GM12878 (cell line): ENCODE data around the gene PMEL. TPM values are rescaled to one million over a fixed set of nuclear protein-coding genes. Genes with fewer than 3 reads are reported as not detected.

Experiments
- ATAC-seq: fragments of 200-7000 bp; cut with Tn5 transposase; 3 replicates; pipeline ENCODE4 v1.9.1; 2020; ENCODE audit warnings: mild to moderate bottlenecking, moderate library complexity
- BruUV-seq: library from RNA; stranded (reverse); fragments of 400-500 nt; replicated peaks from 2 replicates; lab custom pipeline; 2021; lab: Mats Ljungman, UMichigan
- CTCF ChIA-PET: fragments of 300-600 bp; sonication (Branson Sonifier 250); formaldehyde crosslinking; extraction: SDS; loops from one replicate; lab custom pipeline; 2021; ENCODE audit warnings: inconsistent platforms; lab: Yijun Ruan, JAX
- POLR2A ChIA-PET: fragments of 350-600 bp; formaldehyde crosslinking; extraction: SDS; loops from one replicate; lab custom pipeline; 2021; ENCODE audit warnings: inconsistent platforms; lab: Charles Lee
- RAD21 ChIA-PET: fragments of 300-600 bp; sonication (Branson Sonifier 250); formaldehyde crosslinking; loops from one replicate; lab custom pipeline; 2023; ENCODE audit warnings: antibody characterized with exemption; ENCODE audit not compliant: unreplicated experiment; lab: Charles Lee
- SMC1A ChIA-PET: fragments of 300-600 bp; sonication (Branson Sonifier 250); formaldehyde crosslinking; loops from one replicate; lab custom pipeline; 2023; ENCODE audit not compliant: unreplicated experiment, uncharacterized antibody; lab: Charles Lee
- DNase-seq: peaks from one replicate; pipeline ENCODE4 v3.0.0-alpha.2; 2011; ENCODE audit warnings: low read depth, low spot score
- FAIRE-seq: peaks from 3 replicates; lab custom pipeline; 2011; peaks lifted over from hg19 to GRCh38; lab: Jason Lieb, UNC
- H2AFZ ChIP-seq: 2 replicates; pipeline ENCODE4 v1.6.0; 2011; ENCODE audit warnings: low read depth, low read length, control low read depth; ENCODE audit not compliant: control insufficient read depth
- H3K27ac ChIP-seq: 2 replicates; pipeline ENCODE4 v1.5.1; 2011; ENCODE audit warnings: control low read depth; ENCODE audit not compliant: control insufficient read depth, insufficient read depth
- H3K27me3 ChIP-seq, 2 experiments: replicated peaks in 1 of 2; 2 replicates each; pipeline versions ENCODE4 v1.6.0 to v1.6.1; 2011; ENCODE audit warnings: low read length in 1 of 2; ENCODE audit not compliant: control insufficient read depth in 2 of 2, insufficient read depth in 2 of 2
- H3K36me3 ChIP-seq, 2 experiments: 2 replicates each; pipeline ENCODE4 v1.5.1; 2011; ENCODE audit warnings: low read length in 1 of 2; ENCODE audit not compliant: control insufficient read depth in 2 of 2, insufficient read depth in 2 of 2
- H3K4me1 ChIP-seq: 2 replicates; pipeline ENCODE4 v1.6.1; 2011; ENCODE audit warnings: mild to moderate bottlenecking, low read length, moderate library complexity, mixed read lengths; ENCODE audit not compliant: control insufficient read depth, insufficient read depth
- H3K4me2 ChIP-seq: 2 replicates; pipeline ENCODE4 v1.6.0; 2011; ENCODE audit warnings: control low read depth; ENCODE audit not compliant: control insufficient read depth, insufficient read depth
- H3K4me3 ChIP-seq: fragments of 200-600 bp; sonication (generic); 2 replicates; pipeline ENCODE4 v1.5.1; 2016
- H3K79me2 ChIP-seq: 2 replicates; pipeline ENCODE4 v1.6.0; 2011; ENCODE audit warnings: low read length; ENCODE audit not compliant: control insufficient read depth, insufficient read depth
- H3K9ac ChIP-seq: 2 replicates; pipeline ENCODE4 v1.8.0; 2011; ENCODE audit warnings: low read length, control low read depth, mixed read lengths; ENCODE audit not compliant: control insufficient read depth, insufficient read depth
- H3K9me3 ChIP-seq: replicated peaks from 3 replicates; pipeline ENCODE4 v1.5.1; 2011; ENCODE audit warnings: mild to moderate bottlenecking, low read length; ENCODE audit not compliant: control insufficient read depth, insufficient read depth
- H4K20me1 ChIP-seq: 2 replicates; pipeline ENCODE4 v1.6.0; 2011; ENCODE audit not compliant: control insufficient read depth, insufficient read depth
- BCL11A ChIP-seq: IDR thresholded peaks from 2 replicates; pipeline ENCODE4 v1.6.1; 2011; ENCODE audit warnings: low read depth, low read length
- CHD1 ChIP-seq: IDR thresholded peaks from 2 replicates; pipeline ENCODE4 v1.6.1; 2012; ENCODE audit warnings: low read depth, low read length, improper control_type of control experiment
- JUND ChIP-seq: IDR thresholded peaks from 2 replicates; pipeline ENCODE4 v1.6.1; 2012; ENCODE audit warnings: low read depth, mild to moderate bottlenecking, low read length, improper control_type of control experiment, moderate library complexity
- PAX5 ChIP-seq: IDR thresholded peaks from 2 replicates; pipeline ENCODE4 v1.6.1; 2011; ENCODE audit warnings: low read depth, low read length, borderline replicate concordance
- SUPT20H ChIP-seq: IDR thresholded peaks from 2 replicates; pipeline ENCODE4 v1.6.1; 2011; ENCODE audit warnings: low read depth, mild to moderate bottlenecking, low read length, moderate library complexity, borderline replicate concordance; ENCODE audit not compliant: control insufficient read depth
- WGBS: methylation state at CpG from one replicate; pipeline ENCODE4 v1.1.6; 2016; ENCODE audit warnings: low lambda C conversion rate; ENCODE audit not compliant: insufficient replicate concordance, insufficient coverage; ENCODE audit errors: missing lambda C conversion rate; 5-methylcytosine and 5-hydroxymethylcytosine counted together
- in situ Hi-C: fragments of 300-500 bp; cut with MboI; formaldehyde crosslinking; loops from 9 replicates; pipeline ENCODE4 v1.14.3; 2018; ENCODE audit warnings: mixed read lengths
- intact Hi-C: fragments of 100-400 bp; cut with micrococcal nuclease; formaldehyde crosslinking; loops from one replicate; pipeline ENCODE4 v1.14.2; 2022; ENCODE audit not compliant: unreplicated experiment
- polyA plus RNA-seq, 11 experiments: library from polyadenylated mRNA; depleted of rRNA in 4 of 11; unstranded in 6 of 11; stranded (reverse) in 5 of 11; fragments of >200 nt; fragmentation: Nextera tagmentation in 4 of 11; fragmentation: Illumina TruSeq in 1 of 11; extraction: Ambion mirVana in 4 of 11; extraction: Trizol in 1 of 11; gene quantifications; 1 replicate in 1 of 11; 2 replicates in 10 of 11; pipeline versions ENCODE4 v1.2.1 to v1.2.3, GENCODE V29; 2011 to 2016; ENCODE audit warnings: inconsistent platforms in 2 of 11, missing spikeins in 2 of 11, low read depth in 1 of 11
- total RNA-seq, 4 experiments: library from RNA; depleted of rRNA in 3 of 4; stranded (reverse); fragments of >200 nt in 3 of 4; fragmentation: Illumina TruSeq in 1 of 4; extraction: Trizol in 1 of 4; gene quantifications; 2 replicates each; pipeline versions ENCODE4 v1.2.1 to v1.2.3, GENCODE V29; 2013 to 2021
- TF ChIP-seq, protein P1 (sequence below): fragments of 450-650 bp; IDR thresholded peaks from 2 replicates; pipeline ENCODE4 v1.6.1; 2017; ENCODE audit warnings: mild to moderate bottlenecking
- TF ChIP-seq, protein P2 (sequence below): IDR thresholded peaks from 2 replicates; pipeline ENCODE4 v1.6.1; 2011; ENCODE audit warnings: low read depth, low read length, improper control_type of control experiment, borderline replicate concordance
- TF ChIP-seq, protein P3 (sequence below): fragments of 450-650 bp; formaldehyde crosslinking; IDR thresholded peaks from 2 replicates; pipeline ENCODE4 v1.4.0; 2022; ENCODE audit warnings: mild to moderate bottlenecking, moderate library complexity
- TF ChIP-seq, protein P4 (sequence below): fragments of 450-650 bp; conservative IDR thresholded peaks from 2 replicates; pipeline ENCODE4 v1.6.1; 2017; ENCODE audit warnings: mild to moderate bottlenecking, moderate library complexity

PMEL gene
- total and polyA plus RNA-seq, 10 of the 15 experiments (the other 5 are each of a cell fraction or from before 2014, with no cell fraction given), result 0.32 to 1.6 (median 0.56) TPM

DNA sequence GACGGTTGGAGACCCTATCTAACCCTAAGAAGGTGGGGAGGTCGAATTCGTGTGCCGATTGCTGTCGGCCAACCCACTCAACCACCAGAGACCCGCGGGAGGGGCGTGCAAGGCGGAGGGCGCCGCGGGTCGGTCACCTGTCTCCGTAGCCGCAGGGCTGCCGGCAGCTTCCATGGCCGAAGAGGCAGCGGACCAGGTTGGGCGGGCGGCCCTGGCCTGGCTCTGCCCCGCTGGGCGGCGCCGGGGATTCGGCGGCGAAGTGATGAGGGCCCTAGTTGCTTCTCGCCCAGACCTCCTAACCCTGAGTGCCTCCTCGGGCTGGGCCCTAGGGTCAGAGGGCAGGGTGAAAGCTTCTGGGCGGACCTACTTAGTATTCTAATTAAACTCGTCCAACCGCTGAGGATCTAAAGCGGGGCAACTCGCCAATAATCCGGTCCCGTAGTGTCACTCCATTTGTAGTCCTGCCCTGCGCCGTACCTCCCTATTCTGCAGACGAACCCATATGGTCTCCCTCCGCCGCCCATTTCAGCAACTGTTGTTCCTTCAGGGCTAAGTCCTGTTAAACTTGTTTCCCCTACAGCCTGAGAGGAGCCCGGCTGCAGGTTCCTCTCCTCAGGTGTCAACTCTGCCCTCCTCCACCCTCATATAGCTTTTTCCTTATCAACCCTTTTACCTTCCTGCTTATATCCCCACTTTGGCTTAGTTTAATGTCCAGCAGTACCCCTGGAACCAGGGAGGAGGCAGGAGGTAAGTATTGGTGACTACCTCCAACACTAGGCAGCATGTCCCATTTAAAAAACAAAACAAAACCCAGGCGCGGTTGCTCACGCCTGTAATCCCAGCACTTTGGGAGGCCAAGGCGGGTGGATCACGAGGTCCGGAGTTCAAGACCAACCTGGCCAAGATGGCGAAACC is 38.0 kb downstream of the PMEL start, which contains the start of gene PYM1:
TSS of gene PYM1 (minus strand) at position 307 of the 915 bp plus-strand sequence. CDS start at position 174, 133 bp downstream.
- H3K4me1 ChIP-seq, result peaks cover 4% of the 10 kb centered on the region; the same call in 1 of the 2 replicates
- no peak for TF ChIP-seq BCL11A
- no peak for TF ChIP-seq PAX5
- TF ChIP-seq JUND, result no peak
- TF ChIP-seq, protein P1, sequence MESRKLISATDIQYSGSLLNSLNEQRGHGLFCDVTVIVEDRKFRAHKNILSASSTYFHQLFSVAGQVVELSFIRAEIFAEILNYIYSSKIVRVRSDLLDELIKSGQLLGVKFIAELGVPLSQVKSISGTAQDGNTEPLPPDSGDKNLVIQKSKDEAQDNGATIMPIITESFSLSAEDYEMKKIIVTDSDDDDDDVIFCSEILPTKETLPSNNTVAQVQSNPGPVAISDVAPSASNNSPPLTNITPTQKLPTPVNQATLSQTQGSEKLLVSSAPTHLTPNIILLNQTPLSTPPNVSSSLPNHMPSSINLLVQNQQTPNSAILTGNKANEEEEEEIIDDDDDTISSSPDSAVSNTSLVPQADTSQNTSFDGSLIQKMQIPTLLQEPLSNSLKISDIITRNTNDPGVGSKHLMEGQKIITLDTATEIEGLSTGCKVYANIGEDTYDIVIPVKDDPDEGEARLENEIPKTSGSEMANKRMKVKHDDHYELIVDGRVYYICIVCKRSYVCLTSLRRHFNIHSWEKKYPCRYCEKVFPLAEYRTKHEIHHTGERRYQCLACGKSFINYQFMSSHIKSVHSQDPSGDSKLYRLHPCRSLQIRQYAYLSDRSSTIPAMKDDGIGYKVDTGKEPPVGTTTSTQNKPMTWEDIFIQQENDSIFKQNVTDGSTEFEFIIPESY, result no peak
- TF ChIP-seq, protein P2, sequence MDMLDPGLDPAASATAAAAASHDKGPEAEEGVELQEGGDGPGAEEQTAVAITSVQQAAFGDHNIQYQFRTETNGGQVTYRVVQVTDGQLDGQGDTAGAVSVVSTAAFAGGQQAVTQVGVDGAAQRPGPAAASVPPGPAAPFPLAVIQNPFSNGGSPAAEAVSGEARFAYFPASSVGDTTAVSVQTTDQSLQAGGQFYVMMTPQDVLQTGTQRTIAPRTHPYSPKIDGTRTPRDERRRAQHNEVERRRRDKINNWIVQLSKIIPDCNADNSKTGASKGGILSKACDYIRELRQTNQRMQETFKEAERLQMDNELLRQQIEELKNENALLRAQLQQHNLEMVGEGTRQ, result no peak
- TF ChIP-seq, protein P3, sequence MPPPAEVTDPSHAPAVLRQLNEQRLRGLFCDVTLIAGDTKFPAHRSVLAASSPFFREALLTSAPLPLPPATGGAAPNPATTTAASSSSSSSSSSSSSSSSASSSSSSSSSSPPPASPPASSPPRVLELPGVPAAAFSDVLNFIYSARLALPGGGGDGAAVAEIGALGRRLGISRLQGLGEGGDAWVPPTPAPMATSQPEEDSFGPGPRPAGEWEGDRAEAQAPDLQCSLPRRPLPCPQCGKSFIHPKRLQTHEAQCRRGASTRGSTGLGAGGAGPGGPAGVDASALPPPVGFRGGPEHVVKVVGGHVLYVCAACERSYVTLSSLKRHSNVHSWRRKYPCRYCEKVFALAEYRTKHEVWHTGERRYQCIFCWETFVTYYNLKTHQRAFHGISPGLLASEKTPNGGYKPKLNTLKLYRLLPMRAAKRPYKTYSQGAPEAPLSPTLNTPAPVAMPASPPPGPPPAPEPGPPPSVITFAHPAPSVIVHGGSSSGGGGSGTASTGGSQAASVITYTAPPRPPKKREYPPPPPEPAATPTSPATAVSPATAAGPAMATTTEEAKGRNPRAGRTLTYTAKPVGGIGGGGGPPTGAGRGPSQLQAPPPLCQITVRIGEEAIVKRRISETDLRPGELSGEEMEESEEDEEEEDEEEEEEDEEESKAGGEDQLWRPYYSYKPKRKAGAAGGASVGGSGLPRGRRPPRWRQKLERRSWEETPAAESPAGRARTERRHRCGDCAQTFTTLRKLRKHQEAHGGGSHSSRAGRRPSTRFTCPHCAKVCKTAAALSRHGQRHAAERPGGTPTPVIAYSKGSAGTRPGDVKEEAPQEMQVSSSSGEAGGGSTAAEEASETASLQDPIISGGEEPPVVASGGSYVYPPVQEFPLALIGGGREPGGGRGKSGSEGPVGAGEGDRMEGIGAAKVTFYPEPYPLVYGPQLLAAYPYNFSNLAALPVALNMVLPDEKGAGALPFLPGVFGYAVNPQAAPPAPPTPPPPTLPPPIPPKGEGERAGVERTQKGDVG, result no peak
- no peak for TF ChIP-seq SUPT20H
- no peak; the same call in 1 of the 2 replicates for TF ChIP-seq CHD1
- TF ChIP-seq, protein P4, sequence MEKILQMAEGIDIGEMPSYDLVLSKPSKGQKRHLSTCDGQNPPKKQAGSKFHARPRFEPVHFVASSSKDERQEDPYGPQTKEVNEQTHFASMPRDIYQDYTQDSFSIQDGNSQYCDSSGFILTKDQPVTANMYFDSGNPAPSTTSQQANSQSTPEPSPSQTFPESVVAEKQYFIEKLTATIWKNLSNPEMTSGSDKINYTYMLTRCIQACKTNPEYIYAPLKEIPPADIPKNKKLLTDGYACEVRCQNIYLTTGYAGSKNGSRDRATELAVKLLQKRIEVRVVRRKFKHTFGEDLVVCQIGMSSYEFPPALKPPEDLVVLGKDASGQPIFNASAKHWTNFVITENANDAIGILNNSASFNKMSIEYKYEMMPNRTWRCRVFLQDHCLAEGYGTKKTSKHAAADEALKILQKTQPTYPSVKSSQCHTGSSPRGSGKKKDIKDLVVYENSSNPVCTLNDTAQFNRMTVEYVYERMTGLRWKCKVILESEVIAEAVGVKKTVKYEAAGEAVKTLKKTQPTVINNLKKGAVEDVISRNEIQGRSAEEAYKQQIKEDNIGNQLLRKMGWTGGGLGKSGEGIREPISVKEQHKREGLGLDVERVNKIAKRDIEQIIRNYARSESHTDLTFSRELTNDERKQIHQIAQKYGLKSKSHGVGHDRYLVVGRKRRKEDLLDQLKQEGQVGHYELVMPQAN, result peak; percentile 28

More for the DNA sequence above, 38.0 kb downstream of the PMEL start, which contains the start of gene PYM1:
- Histone ChIP-seq H3K9me3 (no peaks in the 10 kb centered on the region), H3K36me3 (peaks cover 0 to 11% of the 10 kb centered on the region in 2 experiments; a peak in 1 of 4 replicates), H3K9ac (peak within 1 kb of the TSS; percentile 99), H3K27ac (peak within 1 kb of the TSS; percentile 96), H4K20me1 (no peaks in the 10 kb centered on the region), H3K4me2 (peak within 1 kb of the TSS; percentile 98), H3K27me3 (no peaks in the 10 kb centered on the region), H2AFZ (peak within 1 kb of the TSS; percentile 61), H3K4me3 (peak within 1 kb of the TSS; percentile 93), H3K79me2 (peaks cover 65% of the 10 kb centered on the region)
- in situ Hi-C loops, result loop anchor here (5.0 kb wide), 1 partner anchor 101 kb away; the partner anchor contains the start of gene DNAJC14
- intact Hi-C loops, result loop anchor here (2.0 to 5.0 kb wide), 3 partner anchors 111 to 189 kb away; partner anchors contain the start of genes PA2G4, RPL41, SARNP and ZC3H10
- DNase-seq (peak; percentile 76), ATAC-seq (peak; percentile 62), FAIRE-seq (peak; percentile 23)
- ChIA-PET POLR2A (interaction anchor here (0.6 to 7.3 kb wide), 17 partner anchors 8 to 797 kb away, joined by 3 to 66 read pairs (median 6); partner anchors contain the start of genes CD63, DNAJC14, NACA and ORMDL2), CTCF (interaction anchor here (0.7 to 6.8 kb wide), 18 partner anchors 11 to 262 kb away, joined by 3 to 57 read pairs (median 4); partner anchors contain the start of genes DNAJC14, GDF11, ORMDL2 and PA2G4), RAD21 (interaction anchor here (0.7 to 5.3 kb wide), 9 partner anchors 12 to 188 kb away, joined by 3 to 30 read pairs (median 12); partner anchors contain the start of genes DNAJC14, ORMDL2, RAB5B and SARNP), SMC1A (interaction anchor here (0.8 to 4.8 kb wide), 12 partner anchors 9 to 208 kb away, joined by 3 to 34 read pairs (median 6); partner anchors contain the start of genes DNAJC14, ORMDL2, RDH5 and SARNP)
- BruUV-seq, result no TSS peak
- under 1% methylated on average over 49 of the region's 49 CpGs for WGBS
